ENCODE measurements around the gene PPP2R2B.

Gene PPP2R2B

GRCh38 chr5:146703899-146704298, 174.7 kb downstream of the PPP2R2B start:
- no peaks in the 10 kb centered on the region for H3K79me1 ChIP-seq (replicated peaks; ENCODE audit: low read length, poor library complexity, severe bottlenecking)
- no peak overlapping the region for H2BK12ac ChIP-seq (ENCODE audit: low read length in 2 of 2)
- H3K4ac ChIP-seq (ENCODE audit: low read depth in 1 of 2, low read length in 2 of 2) = no peak overlapping the region
- no peak overlapping the region for H4K91ac ChIP-seq (ENCODE audit: low read length)
- H3K4me3 ChIP-seq (ENCODE audit: insufficient read depth in 1 of 2, low read depth in 1 of 2, low read length in 2 of 2) = no peak overlapping the region
- no peak overlapping the region for H3K18ac ChIP-seq (ENCODE audit: low read depth in 1 of 2, low read length in 2 of 2)
- 42% methylated on average over 1 of the region's 1 CpG for WGBS
- H3K4me1 ChIP-seq (ENCODE audit: control insufficient read depth, insufficient read depth, low read depth, low read length) = no peaks in the 10 kb centered on the region
- H3K14ac ChIP-seq (ENCODE audit: low read length in 2 of 2) = no peak overlapping the region
- no peaks in the 10 kb centered on the region for H3K9me3 ChIP-seq (ENCODE audit: control insufficient read depth, low read length)
- no peak overlapping the region for H2BK5ac ChIP-seq (ENCODE audit: low read depth, low read length, poor library complexity, severe bottlenecking)
- H2BK120ac ChIP-seq (ENCODE audit: low read depth, low read length) = no peak overlapping the region
- no peak overlapping the region for H4K8ac ChIP-seq (ENCODE audit: low read length)
- no peak for DNase-seq
- H3K27ac ChIP-seq (ENCODE audit: low read length, poor library complexity, severe bottlenecking) = no peak overlapping the region
- no peak overlapping the region for H2AFZ ChIP-seq (ENCODE audit: low read depth, low read length)
- no peak overlapping the region for H2AK5ac ChIP-seq (ENCODE audit: low read length, severe bottlenecking)
- H3K23ac ChIP-seq (ENCODE audit: low read length in 2 of 2) = no peak overlapping the region
- no peaks in the 10 kb centered on the region for H3K36me3 ChIP-seq (ENCODE audit: control insufficient read depth in 1 of 2, insufficient read depth in 2 of 2, low read depth in 1 of 2, low read length in 2 of 2)
- H3K9ac ChIP-seq (ENCODE audit: low read length) = no peak overlapping the region
- no peak overlapping the region for H3K4me2 ChIP-seq (ENCODE audit: low read length, poor library complexity, severe bottlenecking)
- H3K27me3 ChIP-seq (ENCODE audit: control insufficient read depth in 1 of 2, insufficient read depth in 1 of 2, low read length in 2 of 2) = no peaks in the 10 kb centered on the region
- no peak overlapping the region for H2BK15ac ChIP-seq (ENCODE audit: low read depth, poor library complexity, severe bottlenecking)

GRCh38 chr5:146703499-146703898, 175.1 kb downstream of the PPP2R2B start:
- Histone ChIP-seq H3K36me3 (ENCODE audit: control insufficient read depth in 1 of 2, insufficient read depth in 2 of 2, low read depth in 1 of 2, low read length in 2 of 2) (no peaks in the 10 kb centered on the region), H3K79me1 (replicated peaks; ENCODE audit: low read length, poor library complexity, severe bottlenecking) (no peaks in the 10 kb centered on the region), H3K4me1 (ENCODE audit: control insufficient read depth, insufficient read depth, low read depth, low read length) (no peaks in the 10 kb centered on the region), H3K23ac (ENCODE audit: low read length in 2 of 2) (no peak overlapping the region), H3K4me3 (ENCODE audit: insufficient read depth in 1 of 2, low read depth in 1 of 2, low read length in 2 of 2) (no peak overlapping the region), H2BK12ac (ENCODE audit: low read length in 2 of 2) (no peak overlapping the region), H2BK15ac (ENCODE audit: low read depth, poor library complexity, severe bottlenecking) (no peak overlapping the region), H3K27me3 (ENCODE audit: control insufficient read depth in 1 of 2, insufficient read depth in 1 of 2, low read length in 2 of 2) (no peaks in the 10 kb centered on the region), H4K91ac (ENCODE audit: low read length) (no peak overlapping the region), H2BK120ac (ENCODE audit: low read depth, low read length) (no peak overlapping the region), H3K27ac (ENCODE audit: low read length, poor library complexity, severe bottlenecking) (no peak overlapping the region), H2AK5ac (ENCODE audit: low read length, severe bottlenecking) (no peak overlapping the region), H3K18ac (ENCODE audit: low read depth in 1 of 2, low read length in 2 of 2) (no peak overlapping the region), H3K14ac (ENCODE audit: low read length in 2 of 2) (no peak overlapping the region), H3K9ac (ENCODE audit: low read length) (no peak overlapping the region), H2BK5ac (ENCODE audit: low read depth, low read length, poor library complexity, severe bottlenecking) (no peak overlapping the region), H3K4ac (ENCODE audit: low read depth in 1 of 2, low read length in 2 of 2) (no peak overlapping the region), H2AFZ (ENCODE audit: low read depth, low read length) (no peak overlapping the region), H4K8ac (ENCODE audit: low read length) (no peak overlapping the region), H3K9me3 (ENCODE audit: control insufficient read depth, low read length) (no peaks in the 10 kb centered on the region), H3K4me2 (ENCODE audit: low read length, poor library complexity, severe bottlenecking) (no peak overlapping the region)
- DNase-seq = no peak

GRCh38 chr5:146699664-146700418, 178.7 kb downstream of the PPP2R2B start:
- Histone ChIP-seq H3K79me1 (replicated peaks; ENCODE audit: low read length, poor library complexity, severe bottlenecking) (no peaks in the 10 kb centered on the region), H2AFZ (ENCODE audit: low read depth, low read length) (no peak overlapping the region), H3K27me3 (ENCODE audit: control insufficient read depth in 1 of 2, insufficient read depth in 1 of 2, low read length in 2 of 2) (no peaks in the 10 kb centered on the region), H3K4ac (ENCODE audit: low read depth in 1 of 2, low read length in 2 of 2) (no peak overlapping the region), H2AK5ac (ENCODE audit: low read length, severe bottlenecking) (no peak overlapping the region), H2BK15ac (ENCODE audit: low read depth, poor library complexity, severe bottlenecking) (no peak overlapping the region), H3K4me1 (ENCODE audit: control insufficient read depth, insufficient read depth, low read depth, low read length) (no peaks in the 10 kb centered on the region), H3K18ac (ENCODE audit: low read depth in 1 of 2, low read length in 2 of 2) (no peak overlapping the region), H2BK120ac (ENCODE audit: low read depth, low read length) (no peak overlapping the region), H4K91ac (ENCODE audit: low read length) (no peak overlapping the region), H3K23ac (ENCODE audit: low read length in 2 of 2) (no peak overlapping the region), H2BK5ac (ENCODE audit: low read depth, low read length, poor library complexity, severe bottlenecking) (no peak overlapping the region), H3K9ac (ENCODE audit: low read length) (no peak overlapping the region), H3K4me2 (ENCODE audit: low read length, poor library complexity, severe bottlenecking) (no peak overlapping the region), H3K9me3 (ENCODE audit: control insufficient read depth, low read length) (no peaks in the 10 kb centered on the region), H3K14ac (ENCODE audit: low read length in 2 of 2) (no peak overlapping the region), H2BK12ac (ENCODE audit: low read length in 2 of 2) (no peak overlapping the region), H3K4me3 (ENCODE audit: insufficient read depth in 1 of 2, low read depth in 1 of 2, low read length in 2 of 2) (no peak overlapping the region), H4K8ac (ENCODE audit: low read length) (no peak overlapping the region), H3K36me3 (ENCODE audit: control insufficient read depth in 1 of 2, insufficient read depth in 2 of 2, low read depth in 1 of 2, low read length in 2 of 2) (no peaks in the 10 kb centered on the region), H3K27ac (ENCODE audit: low read length, poor library complexity, severe bottlenecking) (no peak overlapping the region)
- whole genome bisulfite sequencing = 78% methylated on average over 3 of the region's 6 CpGs
- no peak for DNase-seq

- no peak overlapping the region for H2AK5ac ChIP-seq (ENCODE audit: low read length, severe bottlenecking)
- H2AFZ ChIP-seq (ENCODE audit: low read depth, low read length) = no peak overlapping the region
- H3K36me3 ChIP-seq (ENCODE audit: control insufficient read depth in 1 of 2, insufficient read depth in 2 of 2, low read depth in 1 of 2, low read length in 2 of 2) = no peaks in the 10 kb centered on the region
- H2BK15ac ChIP-seq (ENCODE audit: low read depth, poor library complexity, severe bottlenecking) = no peak overlapping the region
- no peak overlapping the region for H3K14ac ChIP-seq (ENCODE audit: low read length in 2 of 2)
- H3K4me3 ChIP-seq (ENCODE audit: insufficient read depth in 1 of 2, low read depth in 1 of 2, low read length in 2 of 2) = no peak overlapping the region
- H3K4me1 ChIP-seq (ENCODE audit: control insufficient read depth, insufficient read depth, low read depth, low read length) = no peaks in the 10 kb centered on the region
- no peaks in the 10 kb centered on the region for H3K9me3 ChIP-seq (ENCODE audit: control insufficient read depth, low read length)
- DNase-seq = no peak
- H3K18ac ChIP-seq (ENCODE audit: low read depth in 1 of 2, low read length in 2 of 2) = no peak overlapping the region
- H3K27me3 ChIP-seq (ENCODE audit: control insufficient read depth in 1 of 2, insufficient read depth in 1 of 2, low read length in 2 of 2) = no peaks in the 10 kb centered on the region
- H3K79me1 ChIP-seq (replicated peaks; ENCODE audit: low read length, poor library complexity, severe bottlenecking) = no peaks in the 10 kb centered on the region
- H3K4ac ChIP-seq (ENCODE audit: low read depth in 1 of 2, low read length in 2 of 2) = no peak overlapping the region
- H2BK5ac ChIP-seq (ENCODE audit: low read depth, low read length, poor library complexity, severe bottlenecking) = no peak overlapping the region
- no peak overlapping the region for H3K27ac ChIP-seq (ENCODE audit: low read length, poor library complexity, severe bottlenecking)
- no peak overlapping the region for H2BK12ac ChIP-seq (ENCODE audit: low read length in 2 of 2)
- H4K91ac ChIP-seq (ENCODE audit: low read length) = no peak overlapping the region
- H3K9ac ChIP-seq (ENCODE audit: low read length) = no peak overlapping the region
- H3K4me2 ChIP-seq (ENCODE audit: low read length, poor library complexity, severe bottlenecking) = no peak overlapping the region
- 58% methylated on average over 2 of the region's 3 CpGs for WGBS
- no peak overlapping the region for H3K23ac ChIP-seq (ENCODE audit: low read length in 2 of 2)
- H4K8ac ChIP-seq (ENCODE audit: low read length) = no peak overlapping the region
- no peak overlapping the region for H2BK120ac ChIP-seq (ENCODE audit: low read depth, low read length)
These were observed 179.4 kb downstream of the PPP2R2B start for GRCh38 chr5:146699138-146699537.

Data from mesenchymal stem cell (in vitro differentiated cells and primary cell).